Heart right ventricle (tissue), 16 donors: ENCODE measurements around the gene C14orf132. TPM values are rescaled to one million over a fixed set of nuclear protein-coding genes. Genes with fewer than 3 reads are reported as not detected.

Experiments used
- ATAC-seq, 8 donors: fragments of 200-7000 bp; cut with Tn5 transposase; one replicate each; pipeline ENCODE4 v1.9.1; 2020; ENCODE audit warnings: mild to moderate bottlenecking in 8 of 8, moderate library complexity in 8 of 8, moderate number of reproducible peaks in 1 of 8
- DNase-seq, 2 donors: peaks; one replicate each; pipeline ENCODE4 v3.0.0-alpha.2; 2020
- H3K27ac ChIP-seq, 10 donors: fragments of 200-600 bp; sonication (generic) in 2 of 10; one replicate each; pipeline versions ENCODE4 v1.5.0 to v1.8.0; 2020 to 2022; ENCODE audit warnings: mild to moderate bottlenecking in 3 of 10
- H3K27me3 ChIP-seq, 7 donors: fragments of 200-600 bp; one replicate each; pipeline ENCODE4 v1.8.0; 2021 to 2022; ENCODE audit warnings: mild to moderate bottlenecking in 2 of 7
- H3K36me3 ChIP-seq, 9 donors: fragments of 200-600 bp; sonication (generic) in 1 of 9; one replicate each; pipeline versions ENCODE4 v1.5.0 to v1.8.0; 2020 to 2022; ENCODE audit warnings: mild to moderate bottlenecking in 2 of 9
- H3K4me1 ChIP-seq, 9 donors: fragments of 200-600 bp; sonication (generic) in 1 of 9; one replicate each; pipeline versions ENCODE4 v1.5.0 to v1.8.0; 2020 to 2022; ENCODE audit warnings: mild to moderate bottlenecking in 4 of 9
- H3K4me3 ChIP-seq, 10 donors: fragments of 200-600 bp; sonication (generic) in 2 of 10; one replicate each; pipeline versions ENCODE4 v1.5.0 to v1.8.0; 2020 to 2022; ENCODE audit warnings: mild to moderate bottlenecking in 7 of 10, moderate library complexity in 2 of 10
- H3K9me3 ChIP-seq, 11 donors: fragments of 200-600 bp in 10 of 11; sonication (generic) in 2 of 11; one replicate each; pipeline versions ENCODE4 v1.5.0 to v1.8.0; 2013 to 2022; ENCODE audit warnings: mild to moderate bottlenecking in 2 of 11, control low read depth in 1 of 11, moderate library complexity in 1 of 11
- WGBS, 2 donors: extraction: QIAGEN DNeasy Blood & Tissue Kit; methylation state at CpG; one replicate each; pipeline ENCODE4 v1.1.7; 2013; ENCODE audit warnings: inconsistent platforms in 1 of 2; 5-methylcytosine and 5-hydroxymethylcytosine counted together
- intact Hi-C, 10 donors: fragments of 100-400 bp; cut with DNase I; formaldehyde crosslinking; loops; one replicate each; pipeline versions ENCODE4 v1.11.1 to v1.14.2; 2022
- polyA plus RNA-seq, 2 donors: library from polyadenylated mRNA; stranded (reverse); fragments of 200-250 nt; gene quantifications; one replicate each; pipeline ENCODE4 v1.2.3, GENCODE V29; 2013
- total RNA-seq, 10 donors: library from RNA; stranded (reverse); fragmentation: NEBNext Ultra II Directional in 3 of 10; extraction: Animal tissue kit (Norgen Biotek cat#: 25700) in 3 of 10; gene quantifications; one replicate each; pipeline versions ENCODE4 v1.2.1 to v1.2.4, GENCODE V29; 2021 to 2023
- TF ChIP-seq, protein P1 (sequence below), 9 donors: fragments of 200-600 bp; sonication (generic) in 2 of 9; IDR thresholded peaks; one replicate each; pipeline versions ENCODE4 v1.5.0 to v1.8.0; 2021 to 2022; ENCODE audit warnings: antibody characterized with exemption in 9 of 9, mild to moderate bottlenecking in 5 of 9, moderate library complexity in 1 of 9
- donor health status: Arrhythmogenic right ventricular cardiomyopathy.
- donor health status: ischemic (EF 13 %, LVEDD 7.1; RV severe dilation, severe dysfunction).
- donor health status: healthy with polysubstance abuse.
- donor health status: DM: no; HTN: yes; CAD: no.
- donor health status: DM: no; HTN: no; CAD: no.
- donor health status: ischemic (EF 25% LVEDD 6.9; RV normal size, moderate dysfunction).
- donor health status: ischemic (EF 25% LVEDD 5.7; RV mildly dilated, moderate dysfunction).
- donor health status: healthy.
- donor health status: DM: yes; HTN: yes; CAD: no.
- donor health status: Ischemic cardiomyopathy.
- donor health status: ischemic (EF 35%, LVEDD 5.7; RV mildly dilated, moderate dysfunction).
- donor health status: nonischemic (EF 11% LVEDD 7.7; RV severe dilation, severe dysfunction).
- donor health status: DM: yes; HTN: yes; CAD: no.
- donor health status: PGD.
- donor health status: ischemic (EF 29% LVEDD 5.4; RV normal size, mild dysfunction).
- donor health status: nonischemic (EF 23%, LVEDD 6.1; RV moderate dilation, normal function).

The C14orf132 gene
- total and polyA plus RNA-seq, 12 donors, result 0.80 to 16.2 (median 2.5) TPM

DNA sequence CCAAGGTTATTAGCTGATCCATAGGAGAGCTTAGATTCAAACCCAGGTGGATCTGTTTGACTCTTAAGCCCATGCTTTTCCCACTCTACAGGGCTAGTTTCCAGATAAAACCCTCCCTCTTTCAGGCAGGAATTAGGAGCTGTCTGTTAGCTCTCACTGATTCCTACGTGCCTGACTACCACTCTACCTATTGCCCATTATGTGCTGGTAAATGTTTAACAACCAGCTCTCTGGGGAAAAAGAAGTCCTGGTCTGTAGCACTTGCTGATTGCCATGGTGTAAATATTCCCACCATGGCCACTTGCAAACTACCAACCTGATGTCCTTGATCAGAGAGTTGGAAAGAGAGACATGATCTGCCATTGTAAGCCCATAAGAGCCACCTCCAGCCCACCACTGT is 100.0 kb downstream of the C14orf132 start:
- ATAC-seq (no peak), DNase-seq (no peak)
- TF ChIP-seq, protein P1, sequence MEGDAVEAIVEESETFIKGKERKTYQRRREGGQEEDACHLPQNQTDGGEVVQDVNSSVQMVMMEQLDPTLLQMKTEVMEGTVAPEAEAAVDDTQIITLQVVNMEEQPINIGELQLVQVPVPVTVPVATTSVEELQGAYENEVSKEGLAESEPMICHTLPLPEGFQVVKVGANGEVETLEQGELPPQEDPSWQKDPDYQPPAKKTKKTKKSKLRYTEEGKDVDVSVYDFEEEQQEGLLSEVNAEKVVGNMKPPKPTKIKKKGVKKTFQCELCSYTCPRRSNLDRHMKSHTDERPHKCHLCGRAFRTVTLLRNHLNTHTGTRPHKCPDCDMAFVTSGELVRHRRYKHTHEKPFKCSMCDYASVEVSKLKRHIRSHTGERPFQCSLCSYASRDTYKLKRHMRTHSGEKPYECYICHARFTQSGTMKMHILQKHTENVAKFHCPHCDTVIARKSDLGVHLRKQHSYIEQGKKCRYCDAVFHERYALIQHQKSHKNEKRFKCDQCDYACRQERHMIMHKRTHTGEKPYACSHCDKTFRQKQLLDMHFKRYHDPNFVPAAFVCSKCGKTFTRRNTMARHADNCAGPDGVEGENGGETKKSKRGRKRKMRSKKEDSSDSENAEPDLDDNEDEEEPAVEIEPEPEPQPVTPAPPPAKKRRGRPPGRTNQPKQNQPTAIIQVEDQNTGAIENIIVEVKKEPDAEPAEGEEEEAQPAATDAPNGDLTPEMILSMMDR (IDR thresholded peaks at IDR 0.05), result no peak
- Histone ChIP-seq H3K27ac (no peak overlapping the region), H3K4me1 (peaks cover 0 to 7% (median 0%) of the 10 kb centered on the region in 9 donors), H3K27me3 (peaks cover 0 to 4% (median 0%) of the 10 kb centered on the region in 7 donors), H3K4me3 (no peak overlapping the region), H3K9me3 (peaks cover 0 to 41% (median 15%) of the 10 kb centered on the region in 11 donors), H3K36me3 (no peaks in the 10 kb centered on the region)
- 71 to 82% methylated on average over 1 of the region's 1 CpG for WGBS, 2 donors
- intact Hi-C loops, result no loop called here

DNA sequence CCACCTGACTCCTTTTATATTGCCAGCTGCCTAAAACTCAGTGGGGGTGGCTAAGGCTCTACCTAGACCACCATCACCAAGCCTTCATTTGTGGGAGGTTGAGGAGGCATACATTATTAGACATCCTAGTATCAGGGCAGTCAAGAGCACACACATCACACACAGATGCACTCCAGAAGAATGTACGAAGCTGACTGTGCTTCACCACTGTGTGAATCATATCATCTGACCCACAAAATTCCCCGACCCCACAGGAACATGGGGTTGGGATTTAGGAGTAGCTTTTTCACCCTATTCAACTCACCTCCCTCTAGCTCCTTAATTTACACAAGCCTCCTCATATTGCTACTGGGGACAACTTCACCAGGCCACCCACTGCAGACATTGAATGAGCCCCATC is 100.7 kb downstream of the C14orf132 start:
- H3K27me3 ChIP-seq, result peaks cover 0 to 4% (median 0%) of the 10 kb centered on the region in 7 donors
- H3K4me1 ChIP-seq, result peaks cover 0 to 5% (median 0%) of the 10 kb centered on the region in 9 donors
- H3K9me3 ChIP-seq, result peaks cover 0 to 41% (median 15%) of the 10 kb centered on the region in 11 donors
- intact Hi-C loops, result no loop called here
- no peak overlapping the region for H3K4me3 ChIP-seq
- TF ChIP-seq, protein P1 (IDR thresholded peaks at IDR 0.05), result no peak
- DNase-seq (no peak), ATAC-seq (no peak)
- H3K36me3 ChIP-seq, result no peaks in the 10 kb centered on the region
- no peak overlapping the region for H3K27ac ChIP-seq
- WGBS, 2 donors, result 83% methylated on average over 2 of the region's 2 CpGs

DNA sequence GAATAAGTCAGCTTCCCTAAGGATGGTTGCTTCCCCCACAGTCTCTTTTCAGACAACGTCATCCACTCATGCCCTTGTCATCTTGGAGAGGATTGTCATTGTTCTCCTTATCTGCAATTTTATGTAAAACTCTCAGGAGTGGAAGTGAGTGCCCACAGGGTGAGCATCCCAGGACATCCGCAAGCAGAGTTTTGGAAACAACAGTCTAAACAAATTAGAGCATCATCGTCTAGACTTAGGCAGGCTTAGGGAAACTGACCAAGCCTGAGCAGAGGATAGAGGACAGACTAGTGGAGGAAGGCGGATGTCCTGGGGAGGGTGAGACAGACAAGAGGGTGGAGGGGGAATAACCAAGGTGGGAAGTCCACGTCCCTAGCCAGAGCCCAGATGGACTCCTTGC is 101.8 kb downstream of the C14orf132 start:
- H3K4me3 ChIP-seq, result no peak overlapping the region
- H3K4me1 ChIP-seq, result no peaks in the 10 kb centered on the region
- H3K9me3 ChIP-seq, result peaks cover 0 to 41% (median 15%) of the 10 kb centered on the region in 11 donors
- no peak overlapping the region for H3K27ac ChIP-seq
- intact Hi-C loops, result no loop called here
- ATAC-seq (no peak), DNase-seq (no peak)
- TF ChIP-seq, protein P1 (IDR thresholded peaks at IDR 0.05), result no peak
- H3K27me3 ChIP-seq, result peaks cover 0 to 4% (median 0%) of the 10 kb centered on the region in 7 donors
- 67 to 74% methylated on average over 5 of the region's 5 CpGs for WGBS, 2 donors
- no peaks in the 10 kb centered on the region for H3K36me3 ChIP-seq

Other genes with a start within 250 kb of the C14orf132 start
- not detected for gene TUNAR, start 162.5 kb upstream of the C14orf132 start, total RNA-seq
- not detected for gene TUNAR, start 162.5 kb upstream of the C14orf132 start, polyA plus RNA-seq
- gene BDKRB2, start 165.5 kb downstream of the C14orf132 start, total RNA-seq, result 1 to 10 TPM in 3 of 10 donors, under 1 TPM in 7; 0.19 to 3.6 (median 0.64) TPM
- under 1 TPM; 0.58 to 0.59 TPM for gene BDKRB2, start 165.5 kb downstream of the C14orf132 start, polyA plus RNA-seq
- under 1 TPM in 2 of 10 donors, not detected in 8; 0.39 to 0.66 TPM for gene BDKRB1, start 216.8 kb downstream of the C14orf132 start, total RNA-seq
- gene BDKRB1, start 216.8 kb downstream of the C14orf132 start, polyA plus RNA-seq, result under 1 TPM in 1 of 2 donors, not detected in 1; 0.09 TPM